GM21723 (cell line): ENCODE measurements around the gene POLE3.
A peak's percentile ranks its signal among the peaks of the same experiment; 100 is the strongest.
"Not testable (repeated sequence)": the region's sequence is repeated elsewhere in the genome, so short reads cannot be mapped to it uniquely, and the experiment has no call there.

Experiments
- ATAC-seq: cut with Tn5 transposase; IDR thresholded peaks from one replicate; pipeline ENCODE4 v1.9.1; 2021; ENCODE audit warnings: mild to moderate bottlenecking, moderate library complexity; ENCODE audit not compliant: unreplicated experiment

POLE3 gene

GRCh38 chr9:113379094-113379828 is 31.2 kb downstream of the POLE3 start:
- ATAC-seq = not testable (repeated sequence)

GRCh38 chr9:113376634-113377567 is 33.6 kb downstream of the POLE3 start, which contains the start of gene HDHD3:
Gene HDHD3 (minus strand): TSS chr9:113376986. CDS start chr9:113374354, 2,632 bp downstream.
- ATAC-seq = peak; percentile 83

- ATAC-seq = no peak
These were observed 35.1 kb downstream of the POLE3 start for GRCh38 chr9:113375057-113376023.

GRCh38 chr9:113373676-113374392 is 36.6 kb downstream of the POLE3 start:
- ATAC-seq = no peak

GRCh38 chr9:113373256-113373655 is 37.2 kb downstream of the POLE3 start:
- ATAC-seq = no peak

GRCh38 chr9:113372059-113372458 is 38.4 kb downstream of the POLE3 start:
- no peak for ATAC-seq

- no peak for ATAC-seq
These were observed 39.6 kb downstream of the POLE3 start for GRCh38 chr9:113370806-113371325.

GRCh38 chr9:113369855-113370140 is 40.7 kb downstream of the POLE3 start:
- ATAC-seq = no peak

GRCh38 chr9:113368982-113369854 is 41.3 kb downstream of the POLE3 start:
- no peak for ATAC-seq

- no peak for ATAC-seq
These were observed 42.0 kb downstream of the POLE3 start for GRCh38 chr9:113368348-113368981.

- not testable (repeated sequence) for ATAC-seq
These were observed 44.8 kb downstream of the POLE3 start for GRCh38 chr9:113365652-113366051.

- ATAC-seq = no peak
These were observed 45.5 kb downstream of the POLE3 start for GRCh38 chr9:113364951-113365350.

GRCh38 chr9:113363336-113363735 is 47.1 kb downstream of the POLE3 start:
- ATAC-seq = no peak

- ATAC-seq = no peak
These were observed 49.0 kb downstream of the POLE3 start for GRCh38 chr9:113361304-113362018.

GRCh38 chr9:113360242-113360842 is 50.1 kb downstream of the POLE3 start:
- no peak for ATAC-seq

- no peak for ATAC-seq
These were observed 51.1 kb downstream of the POLE3 start for GRCh38 chr9:113359385-113359784.
